ENCODE data around the gene WWOX. TPM values are rescaled to one million over a fixed set of nuclear protein-coding genes. Genes with fewer than 3 reads are reported as not detected.

The WWOX gene
- total and polyA plus RNA-seq, 2 of the 13 experiments (the other 11 are each of a cell fraction or from before 2014, with no cell fraction given): 9.1 to 37.4 TPM

- POLR2A ChIA-PET: no interaction called here
- no peak for TF ChIP-seq SNAPC4 (CRISPR knock-in tag; IDR thresholded peaks at IDR 0.05)
- TF ChIP-seq ZNF781 (CRISPR knock-in tag; IDR thresholded peaks at IDR 0.05; ENCODE audit: borderline replicate concordance, not compliant biosample characterization): no peak
- TF ChIP-seq MED13 (CRISPR knock-in tag; IDR thresholded peaks at IDR 0.05): no peak
- TF ChIP-seq ZNF710 (CRISPR knock-in tag; IDR thresholded peaks at IDR 0.05; ENCODE audit: borderline replicate concordance): no peak
- TF ChIP-seq ZNF639 (CRISPR knock-in tag; conservative IDR thresholded peaks at IDR 0.05): no peak
- no peak for TF ChIP-seq ZNF510 (CRISPR knock-in tag; IDR thresholded peaks at IDR 0.05; ENCODE audit: low read depth)
- H3K4me3 ChIP-seq (replicated peaks in 1 of 3; ENCODE audit: insufficient read depth in 1 of 3, low read depth in 2 of 3, low read length in 3 of 3): no peak overlapping the region
- H3K36me3 ChIP-seq (replicated peaks in 1 of 2; ENCODE audit: control insufficient read depth in 1 of 2, insufficient read depth in 2 of 2, low read length in 2 of 2): no peaks in the 10 kb centered on the region
- FAIRE-seq (no peak), DNase-seq (ENCODE audit: low spot score) (no peak), ATAC-seq (no peak)
- WGBS (ENCODE audit: low lambda C conversion rate): 97% methylated on average over 1 of the region's 1 CpG
- no peaks in the 10 kb centered on the region for H4K20me1 ChIP-seq (ENCODE audit: insufficient read depth, low read length)
- peaks cover 8% of the 10 kb centered on the region for H3K9me3 ChIP-seq (ENCODE audit: low read length)
- intact Hi-C loops (cut with micrococcal nuclease; ENCODE audit: unreplicated experiment): no loop called here
- H3K27me3 ChIP-seq (ENCODE audit: control insufficient read depth in 1 of 2, insufficient read depth in 2 of 2, low read length in 2 of 2): no peaks in the 10 kb centered on the region
- H3K9ac ChIP-seq (ENCODE audit: insufficient read depth, low read depth, low read length): no peak overlapping the region
- H3K79me2 ChIP-seq (ENCODE audit: insufficient read depth, low read length): no peaks in the 10 kb centered on the region
- BruUV-seq (replicated peaks): no TSS peak
- no peak overlapping the region for H3K27ac ChIP-seq (ENCODE audit: extremely low read length, insufficient read depth, low read length)
- no peaks in the 10 kb centered on the region for H3K4me1 ChIP-seq (ENCODE audit: insufficient read depth, low read length)
- CTCF ChIA-PET (ENCODE audit: low intra/inter-chr PET ratio, low total read pairs): no interaction called here
- no peak overlapping the region for H3K4me2 ChIP-seq (ENCODE audit: low read depth, low read length)
- in situ Hi-C loops (cut with HindIII; ENCODE audit: extremely low pct_ligation_motif_present, low pct_unique_long_range_greater_than_20kb): no loop called here
- no peak overlapping the region for H2AFZ ChIP-seq (ENCODE audit: low read length)
Measured at GRCh38 chr16:79127766-79128165, 1028.3 kb downstream of the WWOX start.
